NCI-H1694 (cell line): ENCODE results near the gene ANG.
A peak's percentile ranks its signal among the peaks of the same experiment; 100 is the strongest.
"Not testable (repeated sequence)": the region's sequence is repeated elsewhere in the genome, so short reads cannot be mapped to it uniquely, and the experiment has no call there.

Experiments used
- DNase-seq: peaks from one replicate; lab custom pipeline; 2025; lab: John Stamatoyannopoulos, UW

ANG gene

GRCh38 chr14:20688167-20688839 lies at the start of gene ANG:
ANG (plus strand) TSS chr14:20688764; CDS start chr14:20693565, 4,801 bp downstream.
- DNase-seq: no peak

DNA sequence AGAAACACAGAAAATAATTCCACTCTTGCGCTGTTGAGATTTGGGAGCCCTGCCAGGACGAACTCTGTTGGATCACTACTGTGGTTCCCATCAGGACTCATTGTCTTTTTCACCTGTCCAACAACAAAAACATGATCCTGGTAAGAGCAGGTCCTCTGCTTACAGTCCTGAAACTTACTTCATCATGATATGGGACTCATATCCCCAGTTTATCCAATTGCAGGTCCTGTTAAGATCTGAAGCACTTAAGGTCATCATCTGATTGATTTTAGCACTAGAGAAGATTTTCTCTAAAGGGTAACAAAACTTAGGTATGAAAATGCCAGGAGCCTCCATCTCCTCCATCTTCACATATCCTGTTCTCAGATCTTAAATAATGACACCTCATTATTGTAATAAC lies 47.0 kb upstream of the ANG start, which contains the start of gene OR6S1:
TSS of gene OR6S1 (minus strand) at position 101 of the 400 bp plus-strand sequence. CDS start at position 101, 0 bp downstream.
- DNase-seq: no peak

- no peak for DNase-seq
Observed at GRCh38 chr14:20642182-20642581, 46.4 kb upstream of the ANG start.

GRCh38 chr14:20642755-20643154 lies 45.8 kb upstream of the ANG start:
- DNase-seq: not testable (repeated sequence)

GRCh38 chr14:20644520-20644919 lies 44.0 kb upstream of the ANG start:
- no peak for DNase-seq

DNA sequence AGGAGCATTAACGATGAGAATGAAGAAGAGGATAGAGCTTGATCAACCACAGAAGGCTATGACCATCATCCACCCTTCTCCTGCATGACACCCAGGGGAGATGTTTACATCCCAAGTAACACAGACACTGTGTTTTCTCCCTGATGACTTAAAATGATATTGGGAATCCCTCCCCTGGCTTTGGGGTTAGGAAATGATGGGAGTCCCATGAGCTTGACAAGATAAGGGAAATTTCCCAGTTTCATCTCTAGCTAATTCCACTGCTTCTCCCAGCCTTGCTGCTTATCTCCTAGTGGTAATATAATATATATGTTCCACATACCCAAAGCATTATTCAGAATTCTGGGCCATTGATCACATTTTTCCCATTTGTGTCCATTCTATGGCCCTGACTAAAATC lies 43.1 kb upstream of the ANG start:
- no peak for DNase-seq

DNA sequence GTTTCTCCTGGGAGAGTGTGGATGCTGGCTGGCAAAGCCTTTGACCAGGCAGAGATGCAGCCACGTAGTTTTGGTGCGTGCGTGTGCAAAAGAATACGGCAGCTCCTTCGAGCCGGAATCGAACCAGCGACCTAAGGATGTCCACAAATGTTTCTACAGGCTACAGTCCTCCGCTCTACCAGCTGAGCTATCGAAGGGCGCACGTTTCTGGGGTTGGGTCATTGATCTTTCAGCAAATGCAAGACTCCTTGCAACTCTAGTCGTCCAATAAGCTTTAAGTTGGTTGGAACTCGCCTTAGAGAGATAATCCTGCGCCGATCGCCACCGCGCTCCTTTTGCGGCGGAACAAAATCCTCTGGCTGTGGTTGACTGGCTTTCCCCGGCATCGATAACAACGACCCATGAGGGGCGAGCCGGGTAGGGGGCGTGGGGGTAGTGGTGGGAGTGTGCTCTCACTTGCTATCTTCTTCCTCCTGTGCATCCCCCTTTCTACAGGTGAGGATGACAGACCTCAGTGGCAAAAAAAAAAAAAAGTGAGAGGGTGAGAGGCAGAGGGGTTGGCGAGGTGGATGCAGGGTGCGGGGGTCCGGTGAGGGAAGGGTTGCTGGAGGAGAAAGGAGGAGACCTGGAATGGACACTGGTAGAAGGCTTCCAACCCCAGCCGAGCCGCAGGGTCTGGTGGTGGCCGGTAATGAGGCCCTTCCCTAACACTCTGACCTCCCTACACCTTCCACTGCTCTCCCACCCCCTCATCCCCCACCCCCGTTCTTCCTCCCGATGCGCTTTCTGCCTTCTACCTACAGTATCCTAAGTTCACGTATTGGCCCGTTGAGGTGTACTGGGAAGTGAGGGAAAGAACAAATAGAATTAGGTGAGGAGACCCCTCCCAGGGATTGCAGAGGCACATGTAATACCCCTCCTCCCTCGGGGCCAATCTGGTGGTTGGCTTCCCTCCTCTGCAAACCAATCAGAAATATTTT lies 35.3 kb upstream of the ANG start:
- DNase-seq: no peak

DNA sequence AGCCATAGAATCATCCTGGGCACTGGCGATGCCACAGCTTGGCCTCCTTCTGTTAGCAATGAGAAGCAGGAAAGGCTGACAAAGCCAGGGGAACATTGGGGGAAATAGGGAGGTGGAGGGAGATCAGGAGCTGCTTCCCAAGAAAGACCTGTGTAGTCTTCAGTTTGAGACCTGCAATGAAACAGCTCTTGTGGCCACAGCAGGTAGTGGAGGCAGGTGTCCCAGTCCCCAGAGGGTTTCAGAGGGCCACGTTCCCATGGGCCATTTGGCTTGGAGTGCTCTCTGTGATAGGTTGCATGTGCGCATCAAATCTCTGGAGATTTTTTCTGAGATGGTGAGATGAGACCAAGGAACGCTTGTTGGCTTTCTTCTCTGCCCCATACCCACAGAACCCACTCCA lies 32.7 kb upstream of the ANG start:
- DNase-seq: no peak

DNA sequence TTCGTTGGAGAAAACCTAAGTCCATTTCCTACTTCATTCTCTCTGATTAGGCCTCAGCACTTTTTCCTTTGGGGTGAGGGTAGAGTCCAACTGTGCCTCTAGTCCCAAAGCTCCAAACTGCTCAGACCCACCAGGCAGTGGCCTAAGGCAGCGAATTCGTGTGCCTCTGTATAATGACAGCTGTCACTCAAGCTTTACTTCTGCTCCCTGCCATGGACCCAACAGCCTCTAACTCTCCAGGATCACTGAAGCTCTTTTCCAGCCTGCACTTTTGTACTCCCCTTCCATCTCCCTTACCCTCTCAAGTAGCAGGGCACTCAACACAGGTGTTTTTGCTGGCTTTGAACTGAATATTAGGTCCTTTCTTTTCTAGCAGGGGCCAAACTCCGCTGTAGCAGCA lies 32.3 kb upstream of the ANG start:
- no peak for DNase-seq

- DNase-seq: peak; percentile 6
Observed at GRCh38 chr14:20657216-20658211, 31.1 kb upstream of the ANG start.

DNA sequence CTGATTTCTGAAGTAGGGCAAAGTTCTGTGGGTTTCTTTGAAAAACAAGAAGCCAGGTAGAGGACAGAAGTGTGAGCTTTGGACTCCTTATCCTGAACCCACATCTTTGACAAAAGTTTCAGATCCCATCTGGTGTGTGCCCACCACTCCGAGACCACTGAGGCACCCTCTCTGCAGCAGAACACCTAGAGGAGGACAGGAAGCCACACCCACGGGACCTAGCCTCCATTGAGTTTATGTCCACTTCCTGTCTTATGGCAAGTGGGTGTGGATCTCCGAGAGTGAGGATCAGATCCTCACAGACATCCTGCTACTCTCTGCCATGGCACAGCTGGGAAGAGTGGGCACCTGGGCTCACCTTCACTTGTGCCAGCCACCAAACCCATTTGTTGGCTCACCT lies 30.3 kb upstream of the ANG start:
- DNase-seq: no peak

DNA sequence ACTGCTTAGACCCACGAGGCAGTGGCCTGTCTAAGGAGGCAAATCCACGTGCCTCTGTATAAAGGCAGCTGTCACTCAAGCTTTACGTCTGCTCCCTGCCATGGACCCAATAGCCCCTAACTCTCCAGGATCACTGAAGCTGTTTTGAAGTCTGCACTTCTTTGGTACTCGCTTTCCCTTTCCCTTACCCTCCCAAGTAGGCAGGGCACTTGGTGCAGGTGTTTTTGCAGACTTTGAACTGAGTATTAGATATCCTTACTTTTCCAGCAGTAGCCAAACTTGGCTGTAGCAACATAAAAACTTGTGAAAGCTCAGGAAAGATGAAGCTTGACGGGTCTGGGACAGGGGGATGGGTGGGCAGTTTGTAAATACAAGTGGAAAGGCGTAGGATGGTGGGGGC lies 29.2 kb upstream of the ANG start:
- no peak for DNase-seq

DNA sequence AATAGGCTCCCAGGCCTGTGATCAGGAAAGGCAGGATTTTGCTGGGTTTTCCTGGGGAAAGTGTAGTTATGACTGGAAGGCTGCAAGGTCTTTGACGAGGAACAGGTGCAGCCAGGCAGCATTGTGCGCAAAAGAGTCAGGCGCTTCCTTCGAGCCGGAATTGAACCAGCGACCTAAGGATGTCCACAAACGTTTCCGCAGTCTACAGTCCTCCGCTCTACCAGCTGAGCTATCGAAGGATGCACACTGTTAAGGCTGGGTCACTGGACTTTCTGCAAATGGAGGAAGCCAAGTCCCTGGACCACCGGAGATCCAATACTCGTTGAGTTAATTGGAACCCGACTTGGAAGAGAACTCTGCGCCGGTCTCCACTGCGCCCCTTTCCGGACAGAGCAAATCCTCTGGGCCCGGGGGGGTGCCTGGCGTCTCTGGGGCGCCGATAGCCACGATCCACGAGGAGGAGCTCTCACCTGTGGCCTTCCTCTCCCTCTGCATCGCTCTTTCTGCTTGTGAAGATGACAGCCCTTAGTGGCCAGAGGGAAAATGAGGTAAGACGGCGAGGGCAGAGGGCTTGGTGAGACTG lies 28.7 kb upstream of the ANG start:
- DNase-seq: no peak

GRCh38 chr14:20661197-20661596 lies 27.4 kb upstream of the ANG start:
- DNase-seq: no peak

DNA sequence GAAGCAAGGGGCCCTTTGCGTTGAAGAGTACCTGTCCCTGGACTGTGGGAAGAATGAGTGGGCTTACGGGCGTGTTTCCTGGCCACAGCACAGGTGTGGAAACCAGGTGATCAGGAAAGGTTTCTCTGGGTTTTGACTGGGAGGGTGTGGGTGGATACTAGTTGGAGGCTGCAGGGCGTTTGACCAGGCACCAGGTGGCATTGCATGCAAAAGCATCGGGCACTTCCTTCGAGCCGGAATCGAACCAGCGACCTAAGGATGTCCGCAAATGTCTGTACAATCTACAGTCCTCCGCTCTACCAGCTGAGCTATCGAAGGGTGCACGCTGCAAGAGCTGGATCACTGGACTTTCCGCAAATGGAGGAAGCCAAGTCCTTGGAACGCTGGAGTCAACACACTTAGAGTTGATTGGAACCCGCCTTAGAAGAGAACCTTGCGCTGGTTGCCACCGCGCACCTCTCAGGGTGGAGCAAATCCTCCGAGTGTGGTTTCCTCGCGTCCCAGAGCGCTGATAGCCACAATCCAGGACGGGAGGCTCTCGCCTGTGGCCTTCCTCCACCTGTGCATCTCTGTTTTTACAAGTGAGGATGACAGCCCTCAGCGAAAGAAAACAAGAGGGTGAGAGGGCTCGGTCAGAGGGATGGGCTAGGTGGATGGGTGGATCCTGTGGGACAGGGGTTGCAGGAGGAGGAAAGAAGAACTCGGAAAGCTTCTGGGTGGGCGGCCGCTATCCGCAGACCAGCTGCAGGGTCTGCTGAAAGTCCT lies 25.4 kb upstream of the ANG start:
- DNase-seq: peak; percentile 29

DNA sequence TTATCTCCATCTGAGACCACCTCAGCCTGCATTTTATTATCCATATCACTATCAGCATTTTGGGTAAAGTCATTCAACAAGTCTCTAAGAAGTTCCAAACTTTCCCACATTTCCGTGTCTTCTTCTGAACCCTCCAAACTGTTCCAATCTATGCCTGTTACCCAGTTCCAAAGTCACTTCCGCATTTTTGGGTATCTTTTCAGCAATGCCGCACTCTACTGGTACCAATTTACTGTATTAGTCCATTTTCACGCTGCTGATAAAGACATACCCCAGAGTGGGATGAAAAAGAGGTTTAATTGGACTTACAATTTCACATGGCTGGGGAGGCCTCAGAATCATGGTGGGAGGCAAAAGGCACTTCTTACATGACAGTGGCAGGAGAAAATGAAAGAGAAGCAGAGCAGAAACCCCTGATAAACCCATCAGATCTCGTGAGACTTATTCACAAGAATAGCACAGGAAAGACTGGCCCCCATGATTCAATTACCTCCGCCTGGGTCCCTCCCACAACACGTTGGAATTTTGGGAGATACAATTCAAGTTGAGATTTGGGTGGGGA lies 22.1 kb upstream of the ANG start:
- not testable (repeated sequence) for DNase-seq

- DNase-seq: no peak
Observed at GRCh38 chr14:20667957-20668356, 20.6 kb upstream of the ANG start.

DNA sequence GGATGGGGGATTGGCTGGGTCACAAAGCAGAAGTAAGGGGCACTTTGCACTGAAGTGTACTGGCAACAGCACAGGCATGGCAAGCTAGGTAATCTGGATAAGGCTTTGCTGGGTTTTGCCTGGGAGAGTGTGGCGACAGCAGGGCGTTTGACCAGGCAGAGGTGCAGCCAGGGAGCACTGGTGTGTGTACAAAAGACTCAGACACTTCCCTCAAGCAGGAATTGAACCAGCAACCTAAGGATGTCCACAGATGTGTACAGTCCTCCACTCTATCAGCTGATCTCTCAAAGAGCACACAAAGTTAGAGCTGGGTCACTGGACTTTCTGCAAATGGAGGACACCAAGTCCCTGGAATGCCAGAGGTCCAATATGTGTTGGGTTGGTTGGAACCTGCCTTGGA lies 19.6 kb upstream of the ANG start:
- no peak for DNase-seq

- no peak for DNase-seq
Observed at GRCh38 chr14:20671597-20672283, 16.8 kb upstream of the ANG start.

GRCh38 chr14:20675669-20676068 lies 12.9 kb upstream of the ANG start:
- DNase-seq: no peak
